Activated naive CD4-positive, alpha-beta T cell treated with anti-CD3 and anti-CD28 coated beads, Interleukin-2, amount 50 U/mL, for 72 hours (primary cell): Measurements from ENCODE around the gene TSBP1. TPM values are rescaled to one million over a fixed set of nuclear protein-coding genes. Genes with fewer than 3 reads are reported as not detected.
"Not testable (repeated sequence)": the region's sequence is repeated elsewhere in the genome, so short reads cannot be mapped to it uniquely, and the experiment has no call there.

Experiments used
- ATAC-seq, 2 donors: fragments of 150-1000 bp; cut with Tn5 transposase; 2 replicates each; pipeline ENCODE4 v1.10.0; 2021; ENCODE audit warnings: mild to moderate bottlenecking in 2 of 2, moderate library complexity in 2 of 2
- DNase-seq, 2 donors: peaks; one replicate each; pipeline ENCODE4 v3.0.0; 2021 to 2022; ENCODE audit warnings: low spot score in 2 of 2
- H3K27ac Mint-ChIP-seq, 2 donors: one replicate each; pipeline ENCODE4 v1.8.0; 2022; ENCODE audit warnings: mild to moderate bottlenecking in 2 of 2, mixed read lengths in 2 of 2
- H3K36me3 Mint-ChIP-seq, 2 donors: one replicate each; pipeline ENCODE4 v1.8.0; 2022; ENCODE audit warnings: mixed read lengths in 2 of 2
- H3K9me3 Mint-ChIP-seq, 2 donors: one replicate each; pipeline ENCODE4 v1.8.0; 2022; ENCODE audit warnings: mixed read lengths in 2 of 2
- total RNA-seq, 2 donors: library from RNA; stranded (reverse); gene quantifications; one replicate each; pipeline ENCODE4 v1.2.3, GENCODE V29; 2022

Gene TSBP1
- total RNA-seq, 2 donors from 2014 or later = not detected

DNA sequence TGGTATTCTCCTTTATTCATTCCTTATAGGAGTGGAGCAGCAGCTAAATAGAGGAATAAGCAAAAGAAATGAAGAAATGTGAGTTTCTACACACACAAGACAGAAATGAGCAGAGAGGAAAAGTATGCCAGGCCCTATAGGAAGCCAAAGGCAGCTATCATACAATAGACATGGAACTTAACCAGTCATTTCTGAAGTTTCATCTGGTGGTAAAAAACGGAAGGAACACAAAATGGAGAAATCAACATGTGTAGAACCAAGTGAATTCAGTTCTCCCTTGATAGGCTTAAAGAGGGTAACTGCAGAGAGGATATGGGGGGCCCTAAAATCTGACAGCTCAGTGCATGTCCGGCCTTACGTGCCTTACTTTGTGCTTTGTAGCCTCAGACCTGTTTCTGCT, 44.6 kb downstream of the TSBP1 start:
- no peak for DNase-seq
- ATAC-seq = peak in 1 of 2 donors; percentile 60
- Mint-ChIP-seq H3K9me3 (no peaks in the 10 kb centered on the region), H3K36me3 (no peaks in the 10 kb centered on the region), H3K27ac (no peak overlapping the region)

DNA sequence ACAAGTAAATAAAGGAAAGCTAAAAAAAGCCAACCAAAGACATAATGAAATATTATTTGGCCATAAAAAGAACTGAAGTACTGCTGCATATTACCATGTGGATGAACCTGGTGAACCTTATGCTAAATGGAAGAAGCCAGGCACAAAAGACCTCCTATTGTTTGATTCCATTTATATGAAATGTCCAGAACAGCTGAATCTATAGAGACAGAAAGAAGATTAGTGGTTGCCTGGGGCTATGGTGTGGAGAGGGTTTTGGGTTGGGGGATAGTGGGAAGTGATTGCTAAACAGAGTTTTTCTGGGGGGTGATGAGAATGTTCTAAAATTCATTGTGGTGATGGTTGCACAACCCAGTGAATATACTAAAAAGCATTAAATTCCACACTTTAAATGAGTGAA, 53.2 kb downstream of the TSBP1 start:
- ATAC-seq = no peak
- no peaks in the 10 kb centered on the region for H3K9me3 Mint-ChIP-seq
- H3K36me3 Mint-ChIP-seq = no peaks in the 10 kb centered on the region
- no peak for DNase-seq
- H3K27ac Mint-ChIP-seq = no peak overlapping the region

DNA sequence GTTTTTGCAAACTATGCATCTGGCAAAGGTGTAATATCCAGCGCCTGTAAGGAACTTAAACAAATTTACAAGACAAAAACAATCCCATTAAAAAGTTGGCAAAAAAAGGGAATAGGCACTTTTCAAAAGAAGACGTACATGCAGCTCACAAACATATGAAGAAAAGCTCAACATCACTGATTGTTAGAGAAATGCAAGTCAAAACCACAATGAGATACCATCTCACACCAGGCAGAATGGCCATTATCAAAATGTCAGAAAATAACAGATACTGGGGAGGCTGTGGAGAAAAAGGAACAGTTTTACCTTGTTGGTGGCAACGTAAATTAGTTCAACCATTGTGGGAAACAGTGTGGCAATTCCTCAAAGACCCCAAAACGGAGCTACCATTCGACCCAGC, 54.2 kb downstream of the TSBP1 start:
- Mint-ChIP-seq H3K36me3 (no peaks in the 10 kb centered on the region), H3K9me3 (no peaks in the 10 kb centered on the region), H3K27ac (no peak overlapping the region)
- DNase-seq (no peak), ATAC-seq (no peak)

DNA sequence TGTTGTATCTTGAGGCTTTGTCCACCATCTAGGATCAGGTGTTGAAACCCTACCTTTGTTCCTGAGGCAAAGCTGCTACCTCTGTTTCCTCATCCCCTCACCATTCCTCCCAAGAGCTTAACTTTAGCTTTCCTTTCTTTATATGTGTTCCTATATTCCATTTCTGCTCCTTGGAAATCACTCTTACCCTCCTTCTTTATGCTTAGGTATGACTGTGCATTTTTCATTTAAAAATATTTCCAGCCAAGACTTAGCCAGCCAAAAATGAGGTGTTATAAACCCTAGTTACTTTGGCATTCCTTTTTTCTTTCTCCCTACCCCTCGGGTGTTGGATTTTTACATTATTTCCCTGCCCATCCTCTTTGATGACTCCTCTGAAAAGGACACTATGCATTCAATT, 57.7 kb downstream of the TSBP1 start:
- no peaks in the 10 kb centered on the region for H3K36me3 Mint-ChIP-seq
- no peaks in the 10 kb centered on the region for H3K9me3 Mint-ChIP-seq
- H3K27ac Mint-ChIP-seq = no peak overlapping the region
- no peak for ATAC-seq
- DNase-seq = no peak

DNA sequence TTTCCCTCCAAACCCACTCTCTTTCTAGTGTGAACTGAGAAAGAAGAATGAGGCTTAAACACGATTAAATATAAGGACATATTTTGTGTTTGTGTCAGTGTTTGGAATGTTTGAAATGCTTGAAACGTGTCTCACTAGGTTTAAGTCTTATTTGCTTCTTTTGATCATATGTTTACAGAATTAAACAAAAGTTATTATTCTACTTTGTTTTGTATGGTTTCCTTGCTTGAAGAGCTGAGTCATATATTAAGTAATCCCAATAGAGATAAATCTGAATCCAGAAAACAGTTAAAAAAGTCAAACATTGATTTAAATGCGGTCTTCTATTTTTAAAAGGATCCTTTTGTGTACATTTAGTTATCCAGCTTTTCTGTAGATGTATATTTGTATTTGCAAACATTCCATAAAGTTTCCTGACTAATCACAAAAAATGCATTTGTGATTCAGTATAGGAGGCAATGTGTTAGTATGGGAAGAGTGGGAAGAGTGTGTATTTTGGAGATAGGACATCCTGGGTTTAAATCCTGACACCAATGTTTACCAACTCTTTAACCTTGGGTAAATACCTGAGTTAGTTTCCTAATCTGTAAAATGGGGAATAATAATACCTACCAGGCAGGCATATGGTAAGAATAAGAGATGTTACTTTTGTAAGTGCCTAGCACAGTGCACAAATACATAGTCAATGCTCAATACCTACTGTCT, 72.9 kb downstream of the TSBP1 start:
- Mint-ChIP-seq H3K27ac (no peak overlapping the region), H3K36me3 (no peaks in the 10 kb centered on the region), H3K9me3 (no peaks in the 10 kb centered on the region)
- no peak for ATAC-seq
- DNase-seq = no peak

DNA sequence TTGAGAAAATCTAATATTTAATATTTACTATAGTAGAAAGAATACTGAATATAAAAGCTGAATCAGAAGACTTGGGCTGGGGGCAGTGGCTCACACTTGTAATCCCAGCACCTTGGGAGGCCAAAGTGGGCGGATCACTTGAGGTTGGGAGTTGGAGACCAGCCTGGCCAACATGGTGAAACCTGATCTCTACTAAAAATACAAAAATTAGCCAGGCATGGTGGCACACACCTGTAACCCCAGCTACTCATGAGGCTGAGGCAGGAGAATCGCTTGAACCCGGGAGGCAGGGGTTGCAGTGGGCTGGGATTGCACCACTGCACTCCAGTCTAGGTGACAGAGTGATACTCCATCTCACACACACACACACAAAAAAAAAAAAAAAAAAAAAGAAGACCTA, 76.7 kb downstream of the TSBP1 start:
- H3K36me3 Mint-ChIP-seq, DNase-seq, H3K27ac Mint-ChIP-seq, H3K9me3 Mint-ChIP-seq, ATAC-seq: not testable (repeated sequence)

DNA sequence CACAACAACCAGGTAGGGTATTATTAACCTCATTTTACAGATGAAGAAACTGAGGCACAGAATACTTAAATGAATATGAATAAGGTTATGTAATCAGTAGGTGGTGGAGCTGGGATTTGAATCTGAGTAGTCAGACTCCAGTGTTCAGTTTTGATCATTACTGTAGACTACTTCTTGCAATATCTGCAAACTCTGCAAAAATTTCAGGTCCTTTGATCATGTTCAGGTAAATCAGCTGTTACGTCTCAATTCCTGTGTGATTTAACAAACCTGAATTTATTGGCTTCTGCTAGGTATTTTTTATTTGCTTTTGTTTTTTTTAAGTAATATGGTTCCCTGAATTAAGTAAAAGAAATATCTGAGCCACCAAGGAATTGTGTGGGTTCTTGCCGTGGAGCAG, 77.1 kb downstream of the TSBP1 start:
- H3K27ac Mint-ChIP-seq = no peak overlapping the region
- DNase-seq = no peak
- H3K9me3 Mint-ChIP-seq = no peaks in the 10 kb centered on the region
- H3K36me3 Mint-ChIP-seq = no peaks in the 10 kb centered on the region
- no peak for ATAC-seq

DNA sequence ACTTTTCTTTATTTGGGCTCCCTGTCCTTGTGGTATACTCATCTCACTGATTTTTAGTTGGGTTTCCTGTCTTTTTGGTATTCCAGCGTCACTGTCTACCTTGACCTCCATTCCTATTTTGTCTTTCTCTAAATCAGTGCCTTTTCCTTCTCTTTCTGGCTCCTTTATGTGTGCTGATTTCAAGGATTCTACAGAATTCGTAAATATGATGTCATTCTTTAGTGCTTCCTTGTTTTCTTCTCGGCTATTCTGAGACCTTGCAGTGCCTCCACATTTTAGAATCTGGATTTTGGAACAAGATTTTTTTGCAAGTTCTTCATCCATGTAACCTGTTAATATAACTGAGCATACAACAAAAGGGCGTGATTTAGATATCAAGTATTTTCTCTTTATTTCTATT, 78.0 kb downstream of the TSBP1 start:
- H3K27ac Mint-ChIP-seq = no peak overlapping the region
- no peaks in the 10 kb centered on the region for H3K36me3 Mint-ChIP-seq
- DNase-seq = no peak
- ATAC-seq = no peak
- H3K9me3 Mint-ChIP-seq = no peaks in the 10 kb centered on the region

DNA sequence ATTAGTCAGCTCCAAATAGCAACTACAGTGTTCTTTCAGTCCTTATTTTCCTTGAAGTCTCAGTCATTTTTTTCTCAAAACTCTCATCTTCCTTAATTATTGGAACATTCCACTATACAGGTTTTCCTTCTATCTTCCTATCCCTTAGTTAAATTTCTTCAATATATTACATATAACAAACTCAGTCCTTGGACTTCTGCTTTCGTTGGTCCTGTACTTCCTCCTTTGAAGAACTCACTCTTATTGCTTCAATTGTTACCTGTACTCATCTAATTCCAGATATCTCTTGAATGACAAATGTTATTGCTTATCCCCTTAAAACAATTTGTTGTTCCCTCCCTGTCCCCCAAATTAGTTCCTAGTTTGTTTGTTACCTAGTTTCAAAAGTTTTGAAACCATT, 80.2 kb downstream of the TSBP1 start:
- no peak for DNase-seq
- Mint-ChIP-seq H3K27ac (no peak overlapping the region), H3K36me3 (no peaks in the 10 kb centered on the region), H3K9me3 (no peaks in the 10 kb centered on the region)
- no peak for ATAC-seq

DNA sequence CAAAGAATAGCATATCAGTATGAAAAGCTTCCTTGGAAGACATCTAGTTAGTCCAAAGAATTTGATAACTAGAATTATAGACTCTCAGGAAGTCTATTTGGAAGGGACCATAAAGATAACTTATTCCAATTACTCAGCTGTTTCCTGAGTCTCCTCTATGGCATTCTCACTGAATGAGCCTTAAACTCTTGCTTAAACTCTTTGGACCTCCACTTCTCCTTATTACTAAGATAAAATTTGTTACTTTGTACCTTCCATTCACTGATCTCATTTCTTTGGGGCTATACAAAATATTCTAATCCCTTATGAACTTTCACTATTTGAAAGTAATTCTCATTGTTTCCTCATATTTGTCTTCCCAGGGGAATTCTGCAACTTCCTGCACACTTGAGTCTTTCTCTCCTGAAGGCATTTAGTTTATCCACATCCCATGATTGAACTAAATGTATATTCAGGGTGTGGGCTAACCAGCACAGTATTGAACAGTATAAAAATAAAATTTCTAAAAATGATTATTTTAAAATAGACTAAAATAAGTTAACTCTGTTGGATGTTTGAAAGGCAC, 80.7 kb downstream of the TSBP1 start:
- H3K9me3 Mint-ChIP-seq = no peaks in the 10 kb centered on the region
- H3K27ac Mint-ChIP-seq = no peak overlapping the region
- no peak for ATAC-seq
- DNase-seq = no peak
- H3K36me3 Mint-ChIP-seq = no peaks in the 10 kb centered on the region

DNA sequence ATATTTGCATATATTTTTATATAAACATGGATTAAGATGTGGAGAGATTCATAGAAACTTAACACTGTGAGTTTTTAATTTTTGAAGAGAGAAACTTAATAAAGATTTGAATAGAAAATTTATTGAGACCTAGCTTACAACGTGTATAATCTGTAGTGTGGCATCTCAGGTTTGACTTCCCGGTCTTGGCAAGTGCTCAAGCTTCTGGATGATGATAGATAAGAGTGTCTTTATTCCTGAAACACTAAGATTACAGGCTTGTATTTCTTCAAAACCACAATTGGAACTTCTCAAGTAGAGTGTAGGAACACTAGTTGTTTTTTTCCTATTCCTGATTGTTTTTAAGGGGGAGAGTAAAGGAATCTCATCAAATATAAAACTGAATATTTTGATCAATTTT, 83.3 kb downstream of the TSBP1 start:
- Mint-ChIP-seq H3K9me3 (no peaks in the 10 kb centered on the region), H3K27ac (no peak overlapping the region), H3K36me3 (no peaks in the 10 kb centered on the region)
- DNase-seq (no peak), ATAC-seq (no peak)

DNA sequence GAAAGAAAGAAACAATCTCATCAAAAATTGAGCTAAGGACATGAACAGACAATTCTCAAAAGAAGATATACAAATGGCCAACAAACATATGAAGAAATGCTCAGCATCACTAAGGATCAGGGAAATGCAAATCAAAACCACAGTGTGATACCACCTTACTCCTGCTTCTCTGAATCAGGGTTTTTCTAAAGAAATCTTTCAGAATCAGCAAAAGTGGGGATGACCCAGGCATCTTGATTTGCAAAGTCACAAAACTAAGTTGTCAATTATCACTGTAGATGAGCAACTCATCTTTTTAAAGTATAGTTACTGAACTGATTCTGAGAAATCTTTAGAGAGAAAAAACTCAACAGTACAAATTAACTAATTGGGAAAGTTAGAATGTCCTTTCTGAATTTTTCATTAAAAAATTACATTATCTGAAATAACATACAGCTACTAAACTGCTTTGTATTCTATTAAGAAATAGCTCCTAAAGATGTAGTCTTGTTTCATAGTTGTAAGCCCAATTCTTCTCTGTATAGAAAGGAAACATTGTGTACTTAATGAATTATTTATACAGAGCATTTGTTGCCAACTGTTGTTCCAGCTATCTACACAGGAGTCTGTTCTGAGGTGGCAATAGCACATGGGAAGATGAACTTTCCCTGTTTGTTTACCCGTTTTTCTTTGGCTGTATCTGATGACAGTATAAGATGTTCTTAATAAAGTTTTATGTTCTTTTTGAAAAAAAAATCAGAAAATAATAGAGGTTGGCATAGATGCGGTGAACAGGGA, 97.7 kb downstream of the TSBP1 start:
- ATAC-seq, H3K36me3 Mint-ChIP-seq, H3K27ac Mint-ChIP-seq, H3K9me3 Mint-ChIP-seq, DNase-seq: not testable (repeated sequence)

DNA sequence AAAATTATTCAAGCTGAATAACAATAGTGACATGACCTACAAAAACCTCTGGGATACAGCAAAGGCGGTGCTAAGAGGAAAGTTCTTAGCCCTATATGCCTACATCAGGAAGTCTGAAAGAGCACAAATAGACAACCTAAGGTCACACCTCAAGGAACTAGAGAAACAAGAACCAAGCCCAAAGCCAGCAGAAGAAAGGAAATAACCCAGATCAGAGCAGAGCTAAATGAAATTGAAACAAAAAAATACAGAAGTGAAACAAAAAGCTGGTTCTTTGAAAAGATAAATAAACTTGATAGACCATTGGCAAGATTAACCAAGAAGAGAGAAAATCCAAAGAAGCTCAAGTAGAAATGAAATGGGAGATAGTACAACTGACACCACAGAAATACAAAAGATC, 100.3 kb downstream of the TSBP1 start:
- ATAC-seq (no peak), DNase-seq (no peak)
- Mint-ChIP-seq H3K9me3 (peaks cover 8 to 9% of the 10 kb centered on the region in 2 donors), H3K27ac (peak overlapping the region in 1 of 2 donors; percentile 42), H3K36me3 (peaks cover 6% of the 10 kb centered on the region in 2 donors)

DNA sequence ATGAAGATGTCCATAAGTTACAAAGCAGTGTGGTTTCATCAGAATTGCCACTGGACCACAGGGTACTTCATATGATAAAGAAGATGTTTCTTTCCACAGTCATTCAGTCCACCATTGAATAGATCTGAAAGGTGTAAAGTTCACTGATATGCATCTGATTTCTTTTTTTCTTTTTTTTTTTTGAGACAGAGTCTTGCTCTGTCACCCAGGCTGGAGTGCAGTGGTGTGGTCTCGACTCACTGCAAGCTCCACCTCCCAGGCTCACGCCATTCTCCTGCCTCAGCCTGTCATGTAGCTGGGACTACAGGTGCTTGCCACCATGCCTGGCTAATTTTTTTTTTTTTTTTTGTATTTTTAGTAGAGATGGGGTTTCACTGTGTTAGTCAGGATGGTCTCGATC, 103.2 kb downstream of the TSBP1 start:
- not testable (repeated sequence) for H3K27ac Mint-ChIP-seq, ATAC-seq, H3K36me3 Mint-ChIP-seq, DNase-seq, H3K9me3 Mint-ChIP-seq

DNA sequence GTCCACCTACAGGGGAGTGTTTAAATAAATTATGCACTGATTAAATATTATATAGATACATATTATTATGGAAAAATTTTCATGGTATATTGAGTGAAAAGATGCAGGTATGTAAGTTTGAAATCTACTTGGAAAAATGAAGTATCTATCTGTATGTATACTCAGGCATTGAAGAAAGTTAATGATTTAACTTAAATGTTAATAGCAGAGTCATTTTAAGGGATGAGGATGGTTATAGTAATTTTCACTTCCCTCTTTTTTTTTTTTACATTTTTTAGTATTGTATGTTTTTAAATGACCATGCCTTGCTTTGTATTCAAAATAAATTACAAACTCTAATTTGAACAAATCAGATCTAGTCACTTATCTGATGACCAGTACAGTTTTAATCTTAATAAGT, 104.7 kb downstream of the TSBP1 start:
- DNase-seq (no peak), ATAC-seq (no peak)
- Mint-ChIP-seq H3K9me3 (peaks cover 8 to 9% of the 10 kb centered on the region in 2 donors), H3K36me3 (peaks cover 6% of the 10 kb centered on the region in 2 donors), H3K27ac (no peak overlapping the region)

DNA sequence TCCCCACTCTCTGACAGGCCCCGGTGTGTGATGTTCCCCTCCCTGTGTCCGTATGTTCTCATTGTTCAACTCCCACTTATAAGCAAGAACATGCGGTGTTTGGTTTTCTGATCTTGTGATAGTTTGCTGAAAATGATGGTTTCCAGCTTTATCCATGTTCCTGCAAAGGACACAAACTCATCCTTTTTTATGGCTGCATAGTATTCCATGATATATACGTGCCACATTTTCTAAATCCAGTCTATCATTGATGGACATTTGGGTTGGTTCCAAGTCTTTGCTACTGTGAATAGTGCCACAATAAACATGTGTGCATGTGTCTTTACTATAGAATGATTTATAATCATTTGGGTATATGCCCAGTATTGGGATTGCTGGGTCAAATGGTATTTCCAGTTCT, 114.4 kb downstream of the TSBP1 start:
- H3K27ac Mint-ChIP-seq, DNase-seq, ATAC-seq, H3K9me3 Mint-ChIP-seq, H3K36me3 Mint-ChIP-seq: not testable (repeated sequence)

DNA sequence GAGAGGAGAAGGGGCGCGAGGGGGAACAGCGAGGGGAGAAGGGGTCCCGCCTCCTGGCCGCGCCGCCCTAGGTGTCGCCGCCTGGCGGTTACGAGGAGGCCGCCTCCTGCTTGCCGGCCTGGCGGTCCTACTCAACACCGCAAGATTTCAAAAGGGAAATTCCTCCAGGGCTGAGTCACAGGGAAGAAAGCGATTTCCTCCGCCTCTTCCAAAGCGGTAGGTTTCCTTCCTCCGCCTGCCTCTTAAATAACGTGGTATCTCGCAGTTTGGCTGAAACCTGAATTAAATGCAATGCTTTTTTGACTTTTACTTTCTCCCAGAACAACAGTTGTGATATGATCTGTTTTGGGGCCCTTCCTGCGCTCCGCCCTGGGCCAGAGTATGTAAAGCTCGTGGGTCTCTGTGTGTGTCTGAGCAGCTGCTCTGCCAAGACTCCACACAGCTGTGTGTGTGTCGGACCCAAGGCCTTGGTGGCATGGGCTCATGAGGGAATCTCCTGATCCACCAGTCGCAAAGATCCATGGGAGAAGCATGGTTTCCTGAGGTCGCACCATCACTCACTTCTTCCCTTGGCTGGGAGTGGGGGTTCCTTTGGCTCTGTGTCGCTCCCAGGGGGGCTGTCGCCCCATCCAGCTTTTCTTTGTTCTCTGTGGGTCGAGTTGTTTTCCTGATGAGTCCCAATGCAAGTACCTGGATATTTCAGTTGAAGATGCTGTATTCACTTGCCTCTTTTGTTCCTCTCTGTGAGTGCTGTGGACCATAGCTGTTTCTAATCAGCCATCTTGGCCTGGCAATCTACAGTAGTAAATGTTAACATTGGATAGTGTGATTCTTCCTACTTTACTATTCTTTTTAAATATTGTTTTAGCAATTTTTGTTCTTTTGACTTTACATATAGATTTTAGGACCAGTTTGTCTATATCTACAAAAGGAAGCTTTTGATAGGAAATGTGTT, 116.2 kb downstream of the TSBP1 start:
- ATAC-seq (peak; percentile 93 to 94), DNase-seq (peak; percentile 68 to 79)
- Mint-ChIP-seq H3K36me3 (peaks cover 0 to 6% of the 10 kb centered on the region in 2 donors), H3K27ac (peak overlapping the region; percentile 25 to 75), H3K9me3 (peaks cover 0 to 6% of the 10 kb centered on the region in 2 donors)
